ENCODE measurements around the gene CBX2.
A peak's percentile ranks its signal among the peaks of the same experiment; 100 is the strongest.

Gene CBX2

DNA sequence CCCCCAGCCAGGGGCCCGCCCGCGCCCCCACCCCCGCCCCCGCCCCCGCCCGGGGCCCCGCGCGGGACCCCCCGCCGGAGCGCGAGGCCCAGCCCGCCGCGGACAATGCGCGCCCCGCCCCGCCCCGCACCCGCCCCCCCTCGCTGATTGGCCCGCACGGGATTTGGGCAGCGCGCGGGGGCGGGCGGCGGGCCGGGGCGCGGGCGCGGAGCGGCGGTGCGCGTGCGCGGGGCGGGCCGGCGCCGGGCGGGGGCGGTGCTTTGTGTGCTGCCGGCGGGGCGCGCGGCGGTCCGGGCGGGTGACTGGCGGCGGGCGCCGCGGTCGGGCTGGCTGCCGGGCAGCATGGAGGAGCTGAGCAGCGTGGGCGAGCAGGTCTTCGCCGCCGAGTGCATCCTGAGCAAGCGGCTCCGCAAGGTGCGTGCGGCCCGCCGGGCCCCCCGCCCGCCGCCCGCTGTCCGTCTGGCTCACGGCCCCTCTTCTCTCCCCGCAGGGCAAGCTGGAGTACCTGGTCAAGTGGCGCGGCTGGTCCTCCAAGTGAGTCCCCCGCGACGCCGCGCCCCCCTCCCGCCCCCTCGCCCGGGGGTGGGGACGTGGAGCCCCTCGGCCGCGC, at the start of gene CBX2:
Gene CBX2 (plus strand): TSS at position 255 of the 610 bp plus-strand sequence. CDS start 88 bp downstream, at position 343.
- DNase-seq (ENCODE audit: low spot score) = peak; percentile 80

DNA sequence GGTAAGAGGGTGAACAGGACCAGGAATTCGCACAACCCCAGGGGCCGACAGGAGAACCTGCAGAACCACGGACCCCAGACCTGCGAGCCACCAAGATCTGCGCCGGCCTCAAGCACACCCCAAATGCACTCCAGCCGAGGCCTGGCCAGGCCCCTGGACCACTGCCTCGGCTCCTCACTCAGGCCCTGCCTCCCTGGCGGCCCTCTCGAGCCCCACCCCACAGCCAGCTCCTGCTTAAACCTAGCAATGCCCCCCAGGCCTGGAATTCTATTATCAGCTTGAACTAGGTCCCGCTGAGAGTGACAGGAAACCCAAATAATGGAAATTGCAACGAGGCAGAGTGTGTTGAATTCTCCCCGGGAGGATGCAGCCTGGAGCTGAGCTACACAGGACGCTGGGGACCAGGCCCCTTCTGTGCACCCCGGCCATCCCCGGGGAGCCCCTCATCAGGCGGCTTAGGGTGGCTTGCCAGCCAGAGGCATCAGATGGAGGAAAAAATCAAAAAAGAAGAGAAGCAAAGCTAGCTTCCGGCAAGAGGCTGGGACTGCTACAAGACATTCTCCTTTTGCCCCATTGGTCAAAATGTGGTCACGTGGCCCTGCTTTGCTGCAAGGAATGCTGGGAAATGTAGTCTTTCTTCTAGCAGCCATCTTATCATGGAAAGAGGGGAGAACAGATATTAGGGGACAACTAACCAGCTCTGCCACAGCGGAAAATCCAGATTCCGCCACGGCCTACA, 49.6 kb upstream of the CBX2 start:
- DNase-seq (ENCODE audit: low spot score) = peak; percentile 94

DNA sequence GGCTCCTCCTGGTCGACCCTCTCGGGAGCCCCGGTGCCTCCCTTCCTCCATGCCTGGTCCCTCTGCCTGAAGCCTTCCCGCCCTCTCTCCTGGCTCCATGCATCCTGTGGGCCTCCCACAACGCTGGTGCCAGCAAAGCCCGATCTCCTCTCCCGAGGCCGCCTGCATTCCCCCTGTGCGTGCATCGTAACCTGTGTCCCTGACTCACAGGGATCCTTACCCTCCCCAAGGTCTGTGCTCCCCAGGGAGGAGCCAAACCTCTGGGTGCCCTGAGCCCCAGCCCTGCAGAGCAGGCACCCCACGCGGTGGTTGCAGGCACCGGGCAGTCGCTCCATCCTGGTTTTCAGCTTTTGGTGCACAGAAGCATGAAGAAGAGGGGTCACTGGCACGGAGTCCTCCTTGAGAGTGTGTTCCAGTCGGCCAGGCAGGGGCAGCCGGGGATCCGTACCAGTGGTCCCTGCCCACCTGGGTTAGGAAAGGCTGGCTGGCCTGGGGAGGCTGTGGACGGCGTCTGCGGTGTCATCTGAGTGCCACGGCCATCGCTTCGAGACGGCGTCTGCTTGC, 49.0 kb upstream of the CBX2 start:
- no peak for DNase-seq (ENCODE audit: low spot score)

DNA sequence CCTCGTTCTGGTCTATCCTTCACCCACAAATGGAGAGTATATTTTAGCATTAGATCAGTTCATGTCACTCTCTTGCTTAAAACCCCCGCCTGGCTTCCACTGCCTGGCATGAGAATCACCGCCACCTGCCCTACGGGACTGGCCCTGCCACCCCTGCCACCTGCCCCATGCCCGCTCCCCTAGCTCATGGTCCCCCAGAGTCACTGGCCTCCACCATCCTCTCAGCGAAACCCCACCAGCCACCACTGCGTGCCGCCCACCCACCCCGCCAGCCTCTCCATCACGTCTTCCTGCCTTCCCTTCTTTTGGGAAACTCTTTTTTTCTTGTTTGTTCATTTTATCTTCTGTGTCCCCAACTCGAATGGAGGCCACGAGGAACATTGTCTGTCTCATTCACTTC, 48.2 kb upstream of the CBX2 start:
- no peak for DNase-seq (ENCODE audit: low spot score)

DNA sequence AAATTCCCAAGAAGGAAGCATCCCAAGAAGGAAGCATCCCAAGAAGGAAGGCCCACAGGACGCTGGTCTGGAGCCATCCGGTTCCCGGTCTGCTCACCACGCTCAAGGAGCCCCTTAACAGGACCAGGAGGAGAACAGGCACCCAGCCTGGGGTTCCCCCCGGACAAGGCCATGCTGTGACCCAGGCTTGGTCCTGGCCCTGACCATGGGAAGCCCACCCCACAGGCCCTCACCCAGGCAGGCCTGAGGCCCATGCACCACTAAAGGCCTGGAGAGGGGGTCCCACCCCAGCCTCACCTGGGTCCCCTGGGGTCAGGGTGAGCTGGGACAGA, 47.5 kb upstream of the CBX2 start:
- DNase-seq (ENCODE audit: low spot score) = no peak

DNA sequence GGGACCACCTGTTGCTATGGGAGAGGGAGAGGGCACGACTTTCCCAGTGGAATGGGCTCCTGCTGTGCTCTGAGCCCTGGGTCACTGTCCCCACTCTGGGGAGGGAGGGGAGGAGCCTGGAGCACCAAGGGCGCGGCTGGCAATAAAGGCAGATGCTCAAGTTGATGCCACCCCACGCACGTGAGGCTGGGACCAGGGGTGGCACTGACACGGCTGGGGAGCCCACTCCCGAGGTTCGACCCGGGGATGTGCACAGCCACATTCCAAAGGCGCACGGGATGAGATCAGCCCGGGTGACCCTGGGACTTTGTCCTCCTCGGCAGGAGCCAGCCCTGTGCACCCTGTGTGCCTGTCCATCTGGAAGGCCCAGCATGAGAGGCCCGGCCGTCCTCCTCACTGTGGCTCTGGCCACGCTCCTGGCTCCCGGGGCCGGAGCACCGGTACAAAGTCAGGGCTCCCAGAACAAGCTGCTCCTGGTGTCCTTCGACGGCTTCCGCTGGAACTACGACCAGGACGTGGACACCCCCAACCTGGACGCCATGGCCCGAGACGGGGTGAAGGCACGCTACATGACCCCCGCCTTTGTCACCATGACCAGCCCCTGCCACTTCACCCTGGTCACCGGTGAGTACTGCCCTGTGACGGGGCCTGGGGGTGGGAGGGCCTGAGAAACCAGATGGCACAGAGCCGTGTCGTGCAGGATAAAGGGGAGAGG, 47.0 kb upstream of the CBX2 start, which contains the start of gene ENPP7:
Gene ENPP7 (plus strand): TSS at position 175 of the 715 bp plus-strand sequence. CDS start 197 bp downstream, at position 372.
- DNase-seq (ENCODE audit: low spot score) = no peak

DNA sequence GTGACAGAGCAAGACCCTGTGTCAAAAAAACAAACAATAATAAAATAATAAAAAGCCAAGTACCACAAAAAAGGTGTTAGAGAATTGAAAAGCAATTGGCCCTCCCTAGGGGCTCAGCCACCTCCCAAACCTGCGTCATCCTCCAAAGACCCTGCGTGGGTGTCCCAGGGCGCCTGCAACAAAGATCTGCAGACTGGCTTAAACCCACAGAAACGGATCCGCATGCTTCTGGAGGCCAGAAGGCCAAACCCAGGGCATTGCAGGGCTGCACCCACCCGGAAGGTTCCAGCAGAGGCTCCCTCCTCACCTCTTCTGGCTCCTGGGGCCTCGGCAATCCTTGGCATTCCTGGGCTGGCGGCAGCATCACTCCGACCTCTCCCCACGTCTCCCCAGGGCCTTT, 45.7 kb upstream of the CBX2 start:
- no peak for DNase-seq (ENCODE audit: low spot score)

DNA sequence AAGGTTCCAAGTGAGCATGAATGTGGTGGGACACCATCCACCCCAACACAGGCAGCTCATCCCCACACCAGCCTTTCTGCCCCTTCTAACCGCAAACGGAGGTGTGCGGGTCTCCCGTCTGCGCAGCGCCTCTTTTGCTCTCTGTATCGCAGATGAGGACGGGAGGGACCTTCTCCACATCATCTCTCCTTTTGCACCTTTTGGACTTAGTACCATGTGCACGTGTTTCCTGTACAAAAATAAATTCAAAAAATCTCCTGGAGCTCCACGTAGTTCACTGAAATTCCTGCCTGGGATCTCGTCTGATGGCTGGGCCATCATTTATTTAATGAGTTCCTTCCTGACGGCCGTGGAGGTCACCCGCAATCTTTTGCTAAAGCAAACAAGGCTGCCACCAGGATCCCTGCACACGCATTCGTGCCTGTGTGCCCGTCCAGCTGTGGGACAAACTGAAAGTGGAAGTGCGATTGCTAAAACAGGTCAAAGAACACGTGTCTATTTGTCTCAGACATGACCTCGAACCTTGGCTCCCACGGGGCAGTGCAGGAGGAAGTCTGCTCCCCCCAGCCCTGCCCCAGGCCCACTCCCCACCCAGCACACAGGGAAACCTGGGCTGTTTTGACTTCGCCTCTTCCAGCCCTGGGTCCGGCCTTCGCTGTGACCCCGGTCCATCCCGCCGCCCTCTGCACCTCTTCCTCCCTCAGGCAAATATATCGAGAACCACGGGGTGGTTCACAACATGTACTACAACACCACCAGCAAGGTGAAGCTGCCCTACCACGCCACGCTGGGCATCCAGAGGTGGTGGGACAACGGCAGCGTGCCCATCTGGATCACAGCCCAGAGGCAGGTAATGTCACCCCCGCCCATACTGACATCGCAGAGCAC, 44.9 kb upstream of the CBX2 start:
- DNase-seq (ENCODE audit: low spot score) = peak; percentile 37

DNA sequence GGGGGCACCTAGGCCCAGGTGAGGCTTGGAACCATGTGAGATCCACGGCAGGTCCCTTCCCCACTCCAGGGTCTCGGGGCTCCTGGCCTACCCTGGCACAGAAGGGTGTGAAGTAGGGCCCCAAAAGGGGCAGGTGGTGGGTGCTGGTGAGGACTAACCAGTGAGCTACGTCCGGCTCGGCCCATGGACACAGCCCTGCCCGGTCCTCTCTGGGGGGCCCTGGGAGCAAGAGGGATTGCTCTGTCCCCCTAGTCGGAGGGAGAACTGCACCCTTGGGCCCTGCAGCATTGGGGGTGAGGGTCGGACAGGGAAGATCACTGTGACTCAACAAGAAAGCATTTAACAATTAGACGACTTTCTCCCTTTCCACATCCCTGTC, 44.3 kb upstream of the CBX2 start:
- DNase-seq (ENCODE audit: low spot score) = no peak

DNA sequence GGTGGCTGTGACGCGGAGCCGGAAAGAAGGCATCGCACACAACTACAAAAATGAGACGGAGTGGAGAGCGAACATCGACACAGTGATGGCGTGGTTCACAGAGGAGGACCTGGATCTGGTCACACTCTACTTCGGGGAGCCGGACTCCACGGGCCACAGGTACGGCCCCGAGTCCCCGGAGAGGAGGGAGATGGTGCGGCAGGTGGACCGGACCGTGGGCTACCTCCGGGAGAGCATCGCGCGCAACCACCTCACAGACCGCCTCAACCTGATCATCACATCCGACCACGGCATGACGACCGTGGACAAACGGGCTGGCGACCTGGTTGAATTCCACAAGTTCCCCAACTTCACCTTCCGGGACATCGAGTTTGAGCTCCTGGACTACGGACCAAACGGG, 42.9 kb upstream of the CBX2 start:
- DNase-seq (ENCODE audit: low spot score) = no peak

DNA sequence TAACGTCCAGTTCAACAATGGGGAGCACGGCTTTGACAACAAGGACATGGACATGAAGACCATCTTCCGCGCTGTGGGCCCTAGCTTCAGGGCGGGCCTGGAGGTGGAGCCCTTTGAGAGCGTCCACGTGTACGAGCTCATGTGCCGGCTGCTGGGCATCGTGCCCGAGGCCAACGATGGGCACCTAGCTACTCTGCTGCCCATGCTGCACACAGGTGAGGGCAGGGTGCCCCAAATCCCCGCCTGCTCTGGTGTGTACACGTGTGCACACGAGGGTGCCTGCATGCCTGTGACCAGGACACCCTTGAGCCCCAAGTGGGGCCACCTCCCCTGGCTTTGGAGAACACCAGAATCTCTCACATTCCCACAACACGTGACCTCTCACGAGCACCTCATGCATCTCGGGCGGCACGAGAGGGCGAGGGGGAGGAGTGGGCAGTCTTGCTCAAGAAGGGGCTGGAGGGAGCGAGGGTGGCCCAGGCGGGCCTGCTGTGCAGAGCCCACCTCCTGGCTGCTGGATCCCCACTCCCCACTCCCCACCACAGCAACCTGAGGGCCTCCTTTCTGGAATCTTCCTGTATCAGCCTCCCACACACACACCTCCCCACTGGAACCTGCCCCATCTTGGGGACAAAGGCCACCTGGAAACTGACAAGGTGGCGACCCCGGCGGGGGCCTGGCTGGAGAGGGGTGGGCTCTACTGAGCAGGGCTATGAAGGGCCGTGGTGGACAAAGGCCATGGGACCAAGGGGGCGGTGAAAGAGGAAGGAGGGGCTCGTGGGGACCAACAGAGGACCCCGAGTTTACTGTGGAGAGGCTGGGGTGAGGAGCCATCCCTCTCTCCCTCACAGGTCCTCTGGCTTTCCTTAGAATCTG, 40.7 kb upstream of the CBX2 start:
- DNase-seq (ENCODE audit: low spot score) = no peak

DNA sequence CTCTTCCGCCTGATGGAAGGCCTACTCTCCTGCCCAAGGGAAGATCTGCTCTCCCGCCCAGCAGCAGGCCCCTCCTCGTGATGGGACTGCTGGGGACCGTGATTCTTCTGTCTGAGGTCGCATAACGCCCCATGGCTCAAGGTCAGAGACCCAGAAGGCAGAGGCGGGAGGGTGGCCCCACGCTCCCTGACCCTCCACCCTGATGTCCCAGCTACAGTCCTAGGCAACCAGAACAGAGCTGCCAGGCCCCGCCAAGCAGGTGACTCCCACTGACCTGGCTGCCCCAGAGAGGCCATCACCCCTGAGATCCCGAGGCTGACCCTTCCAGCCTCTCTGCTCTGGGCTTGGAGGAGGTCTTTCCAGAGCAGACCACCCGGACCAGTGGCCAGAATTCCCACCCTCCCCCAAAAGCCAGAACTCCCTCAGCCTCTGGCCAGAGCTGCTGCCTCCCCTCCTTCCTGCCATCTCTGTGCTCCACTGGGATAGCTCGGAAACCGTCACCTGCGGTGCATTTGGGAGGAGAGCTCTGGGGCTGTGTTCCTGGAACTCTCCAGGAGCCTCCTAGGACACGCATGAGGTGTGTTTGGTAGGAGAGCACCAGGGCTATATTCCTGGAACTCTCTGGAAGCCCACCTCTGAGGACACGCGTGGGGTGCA, 39.9 kb upstream of the CBX2 start:
- DNase-seq (ENCODE audit: low spot score) = no peak

DNA sequence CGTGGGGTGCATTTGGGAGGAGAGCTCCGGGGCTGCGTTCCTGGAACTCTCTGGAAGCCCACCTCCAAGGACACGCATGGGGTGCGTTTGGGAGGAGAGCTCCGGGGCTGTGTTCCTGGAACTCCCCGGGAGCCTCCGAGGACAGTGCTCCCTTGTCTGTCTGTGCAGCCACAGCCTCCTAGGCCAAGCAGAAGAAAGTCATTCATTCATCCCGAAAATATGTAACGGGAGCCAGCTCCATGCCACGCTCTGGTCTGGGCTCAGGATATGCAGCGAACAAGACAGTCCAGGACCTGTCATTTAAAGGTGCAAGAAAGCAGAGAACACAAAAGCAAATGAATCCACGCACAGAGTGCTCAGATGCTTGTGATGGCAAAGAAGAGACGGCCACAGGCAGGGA, 39.3 kb upstream of the CBX2 start:
- no peak for DNase-seq (ENCODE audit: low spot score)

DNA sequence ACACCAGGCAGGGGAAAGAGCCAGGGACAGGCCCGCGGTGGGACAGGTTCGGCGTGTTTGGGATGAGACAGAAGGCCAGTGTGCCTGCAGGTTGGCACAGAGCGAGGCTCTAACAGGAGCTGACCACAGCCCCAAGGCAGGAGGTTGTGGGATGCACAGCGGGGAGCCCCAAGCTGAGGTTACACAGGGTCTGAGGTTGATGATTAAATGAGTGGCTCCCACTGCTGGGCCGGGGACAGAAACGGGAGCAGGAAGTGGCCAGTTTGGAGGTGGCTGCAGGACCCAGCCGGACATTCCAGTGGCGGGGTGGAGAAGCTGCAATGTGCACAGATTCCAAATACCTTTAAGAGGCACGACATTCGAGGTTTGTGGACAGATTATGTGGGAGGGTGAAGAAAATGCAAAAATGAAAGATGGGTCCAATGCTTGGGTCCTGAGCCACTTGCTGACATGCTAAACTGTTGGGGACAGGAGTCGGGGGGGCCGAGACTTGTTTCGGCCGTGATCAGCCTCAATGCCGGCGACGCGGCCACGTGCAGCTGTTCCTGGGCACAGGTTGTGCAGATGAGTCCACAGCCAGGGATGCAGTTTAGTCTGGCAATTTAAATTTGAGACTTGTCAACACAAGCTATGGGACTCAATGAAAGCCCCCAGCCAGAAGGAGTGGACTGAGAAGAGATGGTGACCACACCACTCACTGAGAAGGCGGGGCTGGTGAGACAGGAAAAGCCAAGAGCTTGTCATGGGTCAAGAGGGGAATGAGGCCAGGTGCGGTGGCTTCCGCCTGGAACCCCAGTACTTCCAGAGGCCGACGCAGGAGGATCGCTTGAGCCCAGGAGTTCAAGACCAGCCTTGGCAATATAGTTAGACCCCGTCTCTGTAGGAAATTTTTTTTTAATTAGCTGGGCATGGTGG, 38.5 kb upstream of the CBX2 start:
- no peak for DNase-seq (ENCODE audit: low spot score)

DNA sequence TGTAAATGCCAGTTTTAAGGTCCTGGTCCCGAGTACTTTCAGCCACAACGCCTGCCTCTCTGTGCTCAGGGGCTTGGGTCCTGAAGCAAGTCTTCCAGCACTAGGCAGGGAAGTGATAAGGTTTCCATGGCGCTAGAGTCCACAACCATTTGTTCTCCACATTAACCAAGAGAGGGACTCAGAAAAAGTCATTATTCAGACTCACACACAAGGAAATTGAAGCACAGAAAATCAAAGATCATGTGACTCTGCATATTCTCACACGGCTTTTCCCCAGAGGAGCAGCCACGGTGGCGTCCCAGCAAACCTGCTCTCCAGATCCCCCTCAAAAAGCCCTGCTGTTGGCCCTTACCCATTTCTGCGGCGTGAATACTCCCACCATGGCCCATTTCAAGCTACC, 37.5 kb upstream of the CBX2 start:
- DNase-seq (ENCODE audit: low spot score) = no peak

DNA sequence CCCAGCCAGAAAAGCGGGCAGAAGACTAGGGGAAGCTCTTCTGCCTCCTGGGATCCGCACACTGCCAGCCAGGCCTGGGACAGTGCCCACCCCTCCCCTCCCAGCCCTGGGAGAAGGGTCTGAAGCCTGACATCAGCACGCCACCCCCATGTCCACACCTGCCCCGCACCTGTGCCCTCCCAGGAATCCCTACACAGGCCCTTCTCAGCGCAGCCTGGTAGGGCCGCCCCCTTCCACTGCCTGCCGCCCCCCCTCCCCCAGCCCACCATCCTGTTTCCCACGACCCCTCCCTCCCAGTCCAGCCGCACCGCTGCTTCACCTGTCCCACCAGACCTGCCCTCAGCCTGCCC, 36.6 kb upstream of the CBX2 start:
- no peak for DNase-seq (ENCODE audit: low spot score)

DNA sequence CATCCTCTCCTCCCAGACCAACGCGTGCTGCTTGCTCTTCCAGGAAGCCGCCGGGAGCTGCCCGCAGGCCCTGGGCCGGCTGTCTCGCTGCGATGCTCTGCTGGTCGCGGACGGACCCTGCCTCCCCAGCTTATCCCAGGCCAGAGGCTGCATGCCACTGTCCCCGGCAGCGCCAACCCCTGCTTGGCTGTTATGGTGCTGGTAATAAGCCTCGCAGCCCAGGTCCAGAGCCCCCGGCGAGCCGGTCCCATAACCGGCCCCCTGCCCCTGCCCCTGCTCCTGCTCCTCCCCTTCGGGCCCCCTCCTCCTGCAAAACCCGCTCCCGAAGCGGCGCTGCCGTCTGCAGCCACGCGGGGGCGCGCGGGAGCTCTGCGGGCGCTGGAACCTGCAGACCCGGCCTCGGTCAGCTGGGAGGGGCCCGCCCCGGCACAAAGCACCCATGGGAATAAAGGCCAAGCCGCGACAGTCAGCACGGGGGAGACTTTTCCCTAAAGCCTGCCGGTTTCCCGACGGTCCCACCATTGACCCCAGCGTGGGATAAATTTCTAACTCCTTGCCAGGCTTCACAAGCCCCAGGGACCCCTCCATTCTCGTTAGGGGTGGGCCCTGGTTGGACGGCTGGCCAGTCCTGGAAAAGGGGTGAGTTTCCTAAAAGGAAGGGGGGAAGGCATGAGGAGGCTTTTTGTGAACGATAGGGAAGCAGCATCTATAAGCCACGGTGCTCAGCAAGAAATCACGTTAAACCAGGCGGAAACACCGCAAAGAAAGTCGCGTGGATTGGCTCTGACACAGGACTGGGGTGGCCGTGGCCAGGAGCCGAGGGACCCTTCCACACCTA, 36.0 kb upstream of the CBX2 start:
- DNase-seq (ENCODE audit: low spot score) = peak; percentile 68

DNA sequence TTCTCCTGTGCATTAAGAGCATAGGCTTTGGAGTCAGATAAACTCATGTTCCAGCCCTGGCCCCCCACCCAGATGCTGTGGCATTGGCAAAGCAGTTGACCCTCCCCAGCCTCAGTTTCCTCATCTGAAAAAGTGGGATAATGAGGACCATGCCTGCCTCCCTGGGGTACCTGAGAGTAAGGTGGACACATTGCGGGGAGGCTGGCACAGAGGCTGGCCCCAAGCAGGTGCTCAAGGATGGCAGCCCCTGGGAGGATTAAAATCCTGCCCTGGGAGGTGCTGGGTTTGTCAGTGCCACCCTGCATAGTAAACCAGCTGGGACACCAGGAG, 35.4 kb upstream of the CBX2 start:
- DNase-seq (ENCODE audit: low spot score) = no peak

Data from CD4-positive, alpha-beta T cell treated with Interleukin-2 at 100 ng/mL for 4 hours (primary cell).